RWPE2 (cell line): Measurements from ENCODE around the gene STATH.

Experiments used
- ATAC-seq: fragments of 200-7000 bp; cut with Tn5 transposase; 3 replicates; pipeline ENCODE4 v1.9.1; 2021; ENCODE audit warnings: low read depth
- DNase-seq: peaks from one replicate; pipeline ENCODE4 v3.0.0-alpha.2; 2020; ENCODE audit warnings: low spot score
- H3K27ac ChIP-seq: fragments of 450-650 bp; 2 replicates; pipeline ENCODE4 v1.5.1; 2017; ENCODE audit warnings: mild to moderate bottlenecking; ENCODE audit not compliant: poor library complexity, severe bottlenecking
- H3K27me3 ChIP-seq: fragments of 250-450 bp; sonication (Bioruptor Pico); 2 replicates; pipeline ENCODE4 v1.5.1; 2021; ENCODE audit warnings: mild to moderate bottlenecking, moderate library complexity; ENCODE audit not compliant: insufficient read depth, poor library complexity, severe bottlenecking
- H3K36me3 ChIP-seq: fragments of 250-450 bp; sonication (Bioruptor Pico); 2 replicates; pipeline ENCODE4 v1.5.1; 2020; ENCODE audit warnings: low read depth, mild to moderate bottlenecking, moderate library complexity
- H3K4me1 ChIP-seq: fragments of 250-450 bp; sonication (Bioruptor Pico); 2 replicates; pipeline ENCODE4 v1.5.1; 2021; ENCODE audit warnings: mild to moderate bottlenecking, moderate library complexity; ENCODE audit not compliant: insufficient read depth, poor library complexity, severe bottlenecking
- H3K4me3 ChIP-seq: fragments of 250-450 bp; sonication (Bioruptor Pico); 2 replicates; pipeline ENCODE4 v1.5.1; 2021; ENCODE audit warnings: mild to moderate bottlenecking, moderate library complexity; ENCODE audit not compliant: severe bottlenecking
- H3K9me3 ChIP-seq: fragments of 250-450 bp; sonication (Bioruptor Pico); 2 replicates; pipeline ENCODE4 v1.5.1; 2021; ENCODE audit warnings: mild to moderate bottlenecking, moderate library complexity; ENCODE audit not compliant: severe bottlenecking
- TF ChIP-seq, protein P1 (sequence below): fragments of 450-650 bp; IDR thresholded peaks from one replicate; pipeline ENCODE4 v1.5.1; 2017; ENCODE audit warnings: mild to moderate bottlenecking, moderate library complexity; ENCODE audit not compliant: poor library complexity, severe bottlenecking

STATH gene, protein sequence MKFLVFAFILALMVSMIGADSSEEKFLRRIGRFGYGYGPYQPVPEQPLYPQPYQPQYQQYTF

DNA sequence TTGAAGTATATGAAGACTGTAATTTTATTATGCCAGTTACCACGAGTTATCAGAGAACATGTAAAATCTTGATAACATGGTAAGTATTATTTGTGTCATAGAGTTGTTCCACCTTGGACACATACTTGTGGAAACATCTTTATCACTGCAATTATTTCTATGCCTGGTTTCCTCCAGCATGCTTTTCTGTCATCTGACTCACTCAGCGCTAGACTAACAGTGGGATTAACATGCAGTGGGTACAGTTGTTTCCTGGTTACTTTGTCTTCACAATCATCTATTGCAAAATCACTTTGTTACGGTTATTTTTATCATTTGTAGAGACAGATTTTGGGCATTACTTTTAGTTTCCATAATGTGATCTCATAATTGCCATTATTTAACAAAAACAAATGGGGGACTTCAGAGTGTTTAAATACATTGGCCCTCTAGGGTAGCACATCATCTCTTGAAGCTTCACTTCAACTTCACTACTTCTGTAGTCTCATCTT is at the start of gene STATH:
Gene STATH (plus strand): TSS at position 441 of the 491 bp plus-strand sequence. CDS start 2,472 bp downstream, outside the sequence.
- Histone ChIP-seq H3K36me3 (no peaks in the 10 kb centered on the region), H3K27me3 (peaks cover 3% of the 10 kb centered on the region), H3K4me1 (no peaks in the 10 kb centered on the region), H3K27ac (no peak within 1 kb of the TSS), H3K4me3 (no peak within 1 kb of the TSS), H3K9me3 (no peaks in the 10 kb centered on the region)
- 0 out of 3 replicates have a peak, but pooled peaks have one; percentile 36 for ATAC-seq
- TF ChIP-seq, protein P1, sequence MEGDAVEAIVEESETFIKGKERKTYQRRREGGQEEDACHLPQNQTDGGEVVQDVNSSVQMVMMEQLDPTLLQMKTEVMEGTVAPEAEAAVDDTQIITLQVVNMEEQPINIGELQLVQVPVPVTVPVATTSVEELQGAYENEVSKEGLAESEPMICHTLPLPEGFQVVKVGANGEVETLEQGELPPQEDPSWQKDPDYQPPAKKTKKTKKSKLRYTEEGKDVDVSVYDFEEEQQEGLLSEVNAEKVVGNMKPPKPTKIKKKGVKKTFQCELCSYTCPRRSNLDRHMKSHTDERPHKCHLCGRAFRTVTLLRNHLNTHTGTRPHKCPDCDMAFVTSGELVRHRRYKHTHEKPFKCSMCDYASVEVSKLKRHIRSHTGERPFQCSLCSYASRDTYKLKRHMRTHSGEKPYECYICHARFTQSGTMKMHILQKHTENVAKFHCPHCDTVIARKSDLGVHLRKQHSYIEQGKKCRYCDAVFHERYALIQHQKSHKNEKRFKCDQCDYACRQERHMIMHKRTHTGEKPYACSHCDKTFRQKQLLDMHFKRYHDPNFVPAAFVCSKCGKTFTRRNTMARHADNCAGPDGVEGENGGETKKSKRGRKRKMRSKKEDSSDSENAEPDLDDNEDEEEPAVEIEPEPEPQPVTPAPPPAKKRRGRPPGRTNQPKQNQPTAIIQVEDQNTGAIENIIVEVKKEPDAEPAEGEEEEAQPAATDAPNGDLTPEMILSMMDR = no peak
- no peak for DNase-seq

DNA sequence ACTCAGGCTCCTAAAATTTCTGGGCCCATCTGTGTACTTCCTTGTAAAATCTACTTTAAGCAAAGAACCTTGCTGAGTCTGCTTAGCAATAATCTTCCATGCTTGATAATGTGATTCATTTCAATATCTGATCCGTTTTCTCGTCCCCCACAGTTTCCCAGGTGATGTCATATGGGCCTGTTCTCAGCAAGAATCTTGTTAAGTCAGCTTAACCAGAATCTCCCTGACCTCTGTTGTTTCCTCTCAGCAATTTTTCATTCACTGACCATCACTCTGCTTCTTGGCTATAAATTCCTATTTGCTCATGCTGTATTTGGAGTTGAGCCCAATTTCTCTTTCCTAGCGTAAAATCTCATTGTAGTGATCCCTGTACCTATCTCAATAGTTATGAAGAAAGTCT is 44.2 kb upstream of the STATH start:
- TF ChIP-seq, protein P1 = no peak
- no peak for ATAC-seq
- Histone ChIP-seq H3K4me3 (no peak overlapping the region), H3K27ac (no peak overlapping the region), H3K36me3 (no peaks in the 10 kb centered on the region), H3K4me1 (no peaks in the 10 kb centered on the region), H3K9me3 (no peaks in the 10 kb centered on the region), H3K27me3 (no peaks in the 10 kb centered on the region)
- DNase-seq = no peak

DNA sequence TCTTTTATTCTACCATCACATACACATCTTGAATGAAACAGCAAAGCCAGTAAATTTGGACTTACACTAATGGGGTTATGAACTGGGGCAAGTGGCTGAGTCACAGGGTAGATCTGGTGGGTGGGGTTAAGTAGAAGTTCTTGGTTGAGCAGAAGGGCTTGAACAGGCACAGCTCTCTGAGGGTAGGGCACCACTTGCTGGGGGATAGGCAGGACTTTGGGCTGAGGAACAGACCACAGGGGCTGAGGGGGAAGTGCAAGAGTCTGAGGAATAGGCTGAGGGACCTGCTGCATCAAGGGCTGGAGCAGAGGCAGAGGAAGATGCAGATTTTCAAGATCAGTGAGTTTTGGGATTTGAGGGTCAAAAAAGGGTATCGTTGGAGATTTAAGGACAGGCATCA is 38.6 kb upstream of the STATH start:
- TF ChIP-seq, protein P1 = no peak
- no peaks in the 10 kb centered on the region for H3K36me3 ChIP-seq
- H3K27ac ChIP-seq = no peak overlapping the region
- no peaks in the 10 kb centered on the region for H3K9me3 ChIP-seq
- H3K27me3 ChIP-seq = no peaks in the 10 kb centered on the region
- no peaks in the 10 kb centered on the region for H3K4me1 ChIP-seq
- DNase-seq (no peak), ATAC-seq (no peak)
- H3K4me3 ChIP-seq = no peak overlapping the region

DNA sequence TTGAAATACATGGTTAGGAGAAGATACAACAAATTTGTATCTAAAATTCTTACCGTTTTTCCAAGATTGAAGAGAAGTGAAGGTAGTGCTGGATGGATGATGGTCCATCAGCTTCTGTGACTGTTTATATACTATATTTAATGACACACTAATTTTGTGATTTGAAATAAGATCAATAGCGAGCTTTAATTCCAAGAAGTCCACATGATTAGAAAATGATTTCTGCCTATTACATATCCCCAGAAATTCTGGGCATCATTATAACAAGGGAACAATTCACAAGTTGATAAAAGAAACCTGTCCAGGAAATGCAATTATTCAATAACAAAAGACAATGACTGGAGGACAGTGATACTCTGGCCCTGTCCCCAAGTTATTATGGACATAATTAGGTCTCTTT is 30.1 kb upstream of the STATH start, which contains the start of gene CSN2:
Gene CSN2 (minus strand): TSS at position 101 of the 400 bp plus-strand sequence. CDS start 4,733 bp downstream, outside the sequence.
- no peaks in the 10 kb centered on the region for H3K27me3 ChIP-seq
- H3K36me3 ChIP-seq = no peaks in the 10 kb centered on the region
- ATAC-seq (no peak), DNase-seq (no peak)
- no peak within 1 kb of the TSS for H3K4me3 ChIP-seq
- H3K9me3 ChIP-seq = no peaks in the 10 kb centered on the region
- TF ChIP-seq, protein P1 = no peak
- H3K4me1 ChIP-seq = no peaks in the 10 kb centered on the region
- no peak within 1 kb of the TSS for H3K27ac ChIP-seq

DNA sequence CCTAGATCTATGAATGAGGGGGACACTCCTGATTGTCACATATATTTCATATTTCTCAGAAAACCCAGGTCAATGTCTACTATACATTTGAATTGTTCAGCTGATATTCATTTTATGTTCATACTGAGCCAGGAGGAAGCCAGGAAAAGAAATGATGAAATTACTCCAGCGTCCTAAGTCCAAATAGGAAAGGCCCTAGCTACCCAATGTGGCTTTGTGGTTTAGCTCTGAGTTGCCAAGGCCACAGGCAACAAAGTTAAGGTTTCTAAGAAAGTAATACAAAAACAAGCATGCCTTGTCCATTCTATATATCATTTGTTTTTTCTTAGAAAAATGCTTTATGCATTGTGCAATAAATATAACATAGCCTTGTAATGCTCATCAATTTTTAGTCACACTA is 25.7 kb upstream of the STATH start:
- Histone ChIP-seq H3K27me3 (no peaks in the 10 kb centered on the region), H3K9me3 (no peaks in the 10 kb centered on the region), H3K4me3 (no peak overlapping the region), H3K36me3 (no peaks in the 10 kb centered on the region), H3K27ac (no peak overlapping the region), H3K4me1 (no peaks in the 10 kb centered on the region)
- no peak for DNase-seq
- ATAC-seq = no peak
- TF ChIP-seq, protein P1 = no peak
